HG03342 (cell line): ENCODE measurements around the gene KRT14.

Experiments used
- ATAC-seq: cut with Tn5 transposase; IDR thresholded peaks from one replicate; pipeline ENCODE4 v1.9.1; 2021; ENCODE audit warnings: mild to moderate bottlenecking, moderate library complexity; ENCODE audit not compliant: unreplicated experiment

The KRT14 gene

GRCh38 chr17:41533613-41534012 is 53.1 kb downstream of the KRT14 start:
- ATAC-seq = no peak

- no peak for ATAC-seq
Measured at GRCh38 chr17:41532947-41533570, 53.6 kb downstream of the KRT14 start.
